GM23338 (cell line): ENCODE results near the gene CCDC93. TPM values are rescaled to one million over a fixed set of nuclear protein-coding genes. Genes with fewer than 3 reads are reported as not detected.
A peak's percentile ranks its signal among the peaks of the same experiment; 100 is the strongest.

ENCODE experiments used
- ATAC-seq: fragments of 200-7000 bp; cut with Tn5 transposase; 3 replicates; pipeline ENCODE4 v1.9.1; 2020
- DNase-seq: peaks from one replicate; pipeline ENCODE4 v3.0.0-alpha.2; 2015; ENCODE audit warnings: low spot score
- H2AFZ ChIP-seq: fragments of 200-600 bp; sonication (generic); 2 replicates; pipeline ENCODE4 v1.8.0; 2016; ENCODE audit warnings: antibody characterized with exemption, mild to moderate bottlenecking, moderate library complexity
- H3F3A ChIP-seq: fragments of 200-600 bp; sonication (generic); replicated peaks from 2 replicates; pipeline ENCODE4 v1.8.0; 2017; ENCODE audit warnings: antibody characterized with exemption, mixed run types, low read depth
- H3K27ac ChIP-seq: fragments of 200-600 bp; sonication (generic); 2 replicates; pipeline ENCODE4 v1.6.1; 2016; ENCODE audit warnings: low read depth
- H3K27me3 ChIP-seq: fragments of 200-600 bp; sonication (generic); 2 replicates; pipeline ENCODE4 v1.8.0; 2016; ENCODE audit warnings: mild to moderate bottlenecking, mixed run types, moderate library complexity; ENCODE audit not compliant: insufficient read depth
- H3K36me3 ChIP-seq: fragments of 200-600 bp; sonication (generic); 2 replicates; pipeline ENCODE4 v1.8.0; 2016; ENCODE audit warnings: mild to moderate bottlenecking; ENCODE audit not compliant: insufficient read depth
- H3K4me1 ChIP-seq: fragments of 200-600 bp; sonication (generic); 2 replicates; pipeline ENCODE4 v1.8.0; 2016; ENCODE audit warnings: mild to moderate bottlenecking, moderate library complexity; ENCODE audit not compliant: insufficient read depth
- H3K4me2 ChIP-seq: fragments of 200-600 bp; sonication (generic); 2 replicates; pipeline ENCODE4 v1.7.1; 2017; ENCODE audit warnings: mixed run types
- H3K4me3 ChIP-seq: fragments of 200-600 bp; sonication (generic); 2 replicates; pipeline ENCODE4 v1.6.1; 2016; ENCODE audit warnings: mixed run types
- H3K79me2 ChIP-seq: fragments of 200-600 bp; sonication (generic); replicated peaks from 2 replicates; pipeline ENCODE4 v1.8.0; 2017; ENCODE audit warnings: mild to moderate bottlenecking; ENCODE audit not compliant: insufficient read depth
- H3K9me2 ChIP-seq: fragments of 200-600 bp; sonication (generic); 2 replicates; pipeline ENCODE4 v1.8.0; 2017; ENCODE audit not compliant: insufficient read depth
- H4K20me1 ChIP-seq: fragments of 200-600 bp; sonication (generic); replicated peaks from 2 replicates; pipeline ENCODE4 v1.8.0; 2017; ENCODE audit warnings: mild to moderate bottlenecking; ENCODE audit not compliant: insufficient read depth
- H3K27ac Mint-ChIP-seq: 2 replicates; pipeline ENCODE4 v1.8.0; 2020; ENCODE audit warnings: inconsistent platforms, mild to moderate bottlenecking, moderate library complexity, mixed read lengths
- H3K27me3 Mint-ChIP-seq: 3 replicates; pipeline ENCODE4 v1.8.0; 2022; ENCODE audit warnings: low read depth, mild to moderate bottlenecking, moderate library complexity, mixed read lengths, inconsistent platforms; ENCODE audit not compliant: insufficient read depth, poor library complexity
- H3K36me3 Mint-ChIP-seq: 3 replicates; pipeline ENCODE4 v1.8.0; 2021; ENCODE audit warnings: low read depth, mild to moderate bottlenecking, inconsistent platforms, moderate library complexity, mixed read lengths
- H3K4me1 Mint-ChIP-seq: 3 replicates; pipeline ENCODE4 v1.8.0; 2020; ENCODE audit warnings: mild to moderate bottlenecking, inconsistent platforms, mixed read lengths
- H3K4me3 Mint-ChIP-seq: 3 replicates; pipeline ENCODE4 v1.8.0; 2021; ENCODE audit warnings: moderate library complexity, mild to moderate bottlenecking, inconsistent platforms, mixed read lengths
- H3K9me3 Mint-ChIP-seq: 3 replicates; pipeline ENCODE4 v1.8.0; 2020; ENCODE audit warnings: moderate library complexity, mild to moderate bottlenecking, inconsistent platforms, mixed read lengths
- CREB1 ChIP-seq: fragments of 250-450 bp; sonication (Bioruptor Pico); IDR thresholded peaks from 2 replicates; pipeline ENCODE4 v1.5.0; 2020; ENCODE audit warnings: low read depth, mild to moderate bottlenecking, moderate library complexity
- EZH2 ChIP-seq: fragments of 200-600 bp; sonication (generic); IDR thresholded peaks from one replicate; pipeline ENCODE4 v1.8.0; 2017; ENCODE audit warnings: antibody characterized with exemption, mild to moderate bottlenecking, low read depth; ENCODE audit not compliant: unreplicated experiment
- EZH2phosphoT487 ChIP-seq: fragments of 200-600 bp; sonication (generic); IDR thresholded peaks from one replicate; pipeline ENCODE4 v1.8.1; 2018; ENCODE audit warnings: antibody characterized with exemption; ENCODE audit not compliant: unreplicated experiment
- NANOG ChIP-seq: IDR thresholded peaks from 2 replicates; pipeline ENCODE4 v1.6.1; 2016; ENCODE audit warnings: antibody characterized with exemption, borderline replicate concordance
- POLR2AphosphoS5 ChIP-seq: IDR thresholded peaks from 2 replicates; pipeline ENCODE4 v1.6.1; 2016; ENCODE audit warnings: antibody characterized with exemption, low read depth
- STAT1 ChIP-seq: IDR thresholded peaks from one replicate; pipeline ENCODE4 v1.6.1; 2016; ENCODE audit warnings: antibody characterized with exemption; ENCODE audit not compliant: unreplicated experiment
- ZNF114 ChIP-seq: fragments of 250-450 bp; sonication (Bioruptor Pico); IDR thresholded peaks from 2 replicates; pipeline ENCODE4 v1.5.0; 2020; ENCODE audit warnings: mild to moderate bottlenecking, moderate library complexity
- ZNF331 ChIP-seq: fragments of 250-450 bp; sonication (Bioruptor Pico); IDR thresholded peaks from 2 replicates; pipeline ENCODE4 v1.5.0; 2020; ENCODE audit warnings: low read depth, mild to moderate bottlenecking, moderate library complexity
- ZNF462 ChIP-seq: fragments of 250-450 bp; sonication (Bioruptor Pico); IDR thresholded peaks from 2 replicates; pipeline ENCODE4 v1.5.0; 2020; ENCODE audit warnings: mild to moderate bottlenecking, moderate library complexity
- polyA plus RNA-seq: library from polyadenylated mRNA; unstranded; fragments of >200 nt; fragmentation: Nextera tagmentation; extraction: Ambion mirVana; gene quantifications from 2 replicates; pipeline ENCODE4 v1.2.1, GENCODE V29; 2016
- total RNA-seq: library from RNA; depleted of rRNA; stranded (reverse); fragments of >200 nt; shearing (Covaris generic); gene quantifications from 2 replicates; pipeline ENCODE4 v1.2.3, GENCODE V29; 2014
- TF ChIP-seq, protein P1 (sequence below), 2 experiments: fragments of 200-600 bp in 1 of 2; sonication (generic) in 1 of 2; conservative IDR thresholded peaks; 2 replicates each; pipeline versions ENCODE4 v1.5.1 to v1.6.1; 2016 to 2017; ENCODE audit warnings: antibody characterized with exemption in 2 of 2, low read depth in 2 of 2, mild to moderate bottlenecking in 2 of 2, moderate library complexity in 1 of 2

Gene CCDC93
- total and polyA plus RNA-seq, 2 experiments from 2014 or later, result 13.1 to 16.8 TPM

- Histone ChIP-seq H3K79me2 (no peaks in the 10 kb centered on the region), H3K27ac (no peak overlapping the region), H3K36me3 (peaks cover 17% of the 10 kb centered on the region; the same call in 1 of the 2 replicates), H3K9me2 (no peaks in the 10 kb centered on the region), H3K4me3 (no peak overlapping the region), H4K20me1 (peaks cover 4% of the 10 kb centered on the region), H3F3A (no peaks in the 10 kb centered on the region), H2AFZ (no peak overlapping the region), H3K4me1 (no peaks in the 10 kb centered on the region), H3K27me3 (no peaks in the 10 kb centered on the region), H3K4me2 (no peak overlapping the region)
- Mint-ChIP-seq H3K4me1 (no peaks in the 10 kb centered on the region), H3K36me3 (peaks cover 26% of the 10 kb centered on the region), H3K9me3 (no peaks in the 10 kb centered on the region), H3K27me3 (no peaks in the 10 kb centered on the region), H3K4me3 (no peak overlapping the region), H3K27ac (no peak overlapping the region)
- DNase-seq (no peak), ATAC-seq (no peak)
- TF ChIP-seq, protein P1, sequence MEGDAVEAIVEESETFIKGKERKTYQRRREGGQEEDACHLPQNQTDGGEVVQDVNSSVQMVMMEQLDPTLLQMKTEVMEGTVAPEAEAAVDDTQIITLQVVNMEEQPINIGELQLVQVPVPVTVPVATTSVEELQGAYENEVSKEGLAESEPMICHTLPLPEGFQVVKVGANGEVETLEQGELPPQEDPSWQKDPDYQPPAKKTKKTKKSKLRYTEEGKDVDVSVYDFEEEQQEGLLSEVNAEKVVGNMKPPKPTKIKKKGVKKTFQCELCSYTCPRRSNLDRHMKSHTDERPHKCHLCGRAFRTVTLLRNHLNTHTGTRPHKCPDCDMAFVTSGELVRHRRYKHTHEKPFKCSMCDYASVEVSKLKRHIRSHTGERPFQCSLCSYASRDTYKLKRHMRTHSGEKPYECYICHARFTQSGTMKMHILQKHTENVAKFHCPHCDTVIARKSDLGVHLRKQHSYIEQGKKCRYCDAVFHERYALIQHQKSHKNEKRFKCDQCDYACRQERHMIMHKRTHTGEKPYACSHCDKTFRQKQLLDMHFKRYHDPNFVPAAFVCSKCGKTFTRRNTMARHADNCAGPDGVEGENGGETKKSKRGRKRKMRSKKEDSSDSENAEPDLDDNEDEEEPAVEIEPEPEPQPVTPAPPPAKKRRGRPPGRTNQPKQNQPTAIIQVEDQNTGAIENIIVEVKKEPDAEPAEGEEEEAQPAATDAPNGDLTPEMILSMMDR (conservative IDR thresholded peaks at IDR 0.05; ENCODE audit: low read depth in 2 of 2), result no peak
These were observed 23.9 kb downstream of the CCDC93 start for GRCh38 chr2:117989854-117990438.

- Mint-ChIP-seq H3K27me3 (no peaks in the 10 kb centered on the region), H3K27ac (0 out of 2 replicates have a peak overlapping the region, but pooled peaks have one; percentile 56), H3K9me3 (no peaks in the 10 kb centered on the region), H3K4me3 (no peak overlapping the region), H3K36me3 (peaks cover 4% of the 10 kb centered on the region; the same call in 1 of the 3 replicates), H3K4me1 (peaks cover 9% of the 10 kb centered on the region; the same call in 2 of the 3 replicates)
- Histone ChIP-seq H3K4me3 (no peak overlapping the region), H3K27ac (no peak overlapping the region), H4K20me1 (peaks cover 13% of the 10 kb centered on the region), H3K9me2 (no peaks in the 10 kb centered on the region), H3K4me2 (no peak overlapping the region), H2AFZ (no peak overlapping the region), H3K36me3 (no peaks in the 10 kb centered on the region), H3F3A (no peaks in the 10 kb centered on the region), H3K4me1 (no peaks in the 10 kb centered on the region), H3K79me2 (no peaks in the 10 kb centered on the region), H3K27me3 (no peaks in the 10 kb centered on the region)
- ATAC-seq, result no peak
- DNase-seq, result no peak
- TF ChIP-seq EZH2phosphoT487, result no peak
- no peak for TF ChIP-seq ZNF114 (CRISPR knock-in tag)
- TF ChIP-seq STAT1, result no peak
- TF ChIP-seq CREB1 (CRISPR knock-in tag), result no peak
- no peak for TF ChIP-seq EZH2
- no peak for TF ChIP-seq POLR2AphosphoS5
- TF ChIP-seq, protein P1 (conservative IDR thresholded peaks at IDR 0.05; ENCODE audit: low read depth in 2 of 2), result no peak
- TF ChIP-seq ZNF331, result no peak
- TF ChIP-seq NANOG, result no peak
- TF ChIP-seq ZNF462 (CRISPR knock-in tag), result no peak
These were observed 26.7 kb downstream of the CCDC93 start for GRCh38 chr2:117987121-117987520.
